NCI-H524 (cell line): ENCODE results near the gene DISC1.
"Not testable (repeated sequence)": the region's sequence is repeated elsewhere in the genome, so short reads cannot be mapped to it uniquely, and the experiment has no call there.

Source experiments
- DNase-seq, 2 experiments: peaks; one replicate each; lab custom pipeline; 2025; lab: John Stamatoyannopoulos, UW

The DISC1 gene

DNA sequence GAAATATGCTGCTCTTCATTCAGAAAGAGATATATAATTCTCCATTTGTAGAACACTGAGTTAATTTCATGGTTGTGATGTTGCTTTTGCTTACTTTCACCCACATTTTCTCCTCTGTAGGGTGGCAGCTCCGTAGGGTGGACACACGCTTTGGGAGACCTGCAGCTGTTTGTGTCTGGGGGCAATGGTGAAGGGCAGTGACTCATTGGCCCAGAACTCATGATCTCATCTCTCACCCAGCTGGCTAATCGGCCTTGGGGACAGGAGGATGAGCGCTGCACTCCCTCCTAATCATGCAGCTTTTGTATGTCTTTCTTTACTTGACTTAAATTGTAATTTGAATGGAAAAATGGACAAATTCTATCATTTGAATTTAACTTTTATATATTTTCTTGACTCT, 9.6 kb downstream of the DISC1 start:
- peak in 1 of 2 experiments; percentile 30 for DNase-seq

DNA sequence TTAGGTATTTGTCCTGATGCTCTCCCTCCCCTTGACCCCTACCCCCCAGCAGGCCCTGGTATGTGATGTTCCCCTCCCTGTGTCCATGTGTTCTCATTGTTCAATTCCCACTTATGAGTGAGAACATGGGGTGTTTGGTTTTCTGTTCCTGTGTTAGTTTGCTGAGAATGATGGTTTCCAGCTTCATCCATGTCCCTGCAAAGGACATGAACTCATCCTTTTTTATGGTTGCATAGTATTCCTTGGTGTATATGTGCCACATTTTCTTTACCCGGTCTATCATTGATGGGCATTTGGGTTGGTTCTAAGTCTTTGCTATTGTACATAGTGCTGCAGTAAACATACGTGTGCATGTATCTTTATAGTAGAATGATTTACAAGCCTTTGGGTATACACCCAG, 10.3 kb downstream of the DISC1 start:
- not testable (repeated sequence) for DNase-seq

DNA sequence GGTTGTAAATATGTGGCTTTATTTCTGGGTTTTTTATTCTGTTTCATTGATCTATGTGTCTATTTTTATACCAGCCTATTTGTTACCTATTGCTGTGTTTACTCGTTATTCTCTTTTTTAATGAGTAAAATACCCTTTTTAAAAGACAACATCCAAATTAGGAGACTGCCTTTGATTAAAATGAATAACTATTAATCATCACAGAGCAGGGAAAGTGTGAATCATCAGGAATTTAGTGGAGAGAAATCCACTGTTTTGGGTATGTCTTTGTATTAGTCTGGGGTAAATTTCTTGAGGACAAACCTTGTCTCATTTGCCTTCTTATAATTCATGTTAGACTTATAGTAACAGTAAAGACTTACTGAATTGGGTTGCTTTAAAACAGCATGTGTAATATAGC, 12.1 kb downstream of the DISC1 start:
- DNase-seq, result no peak

DNA sequence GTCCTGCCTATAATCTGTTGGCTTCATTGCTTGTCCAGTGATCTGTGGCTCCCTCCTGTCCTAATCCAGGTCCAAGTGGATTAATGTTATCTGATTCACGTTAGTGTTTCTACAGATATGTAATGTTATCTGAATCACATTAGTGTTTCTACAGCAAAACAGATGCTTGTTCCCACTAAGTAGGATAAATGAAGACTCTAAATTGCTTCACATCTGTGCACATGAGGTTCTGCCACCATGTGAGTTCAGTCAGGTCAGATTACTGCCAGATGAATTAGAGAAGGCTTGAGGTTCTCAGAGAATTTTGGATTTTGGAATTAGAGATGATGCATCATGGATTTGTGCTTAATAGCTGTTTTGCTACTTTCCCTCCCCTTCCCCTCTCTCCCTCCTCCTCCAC, 13.2 kb downstream of the DISC1 start:
- DNase-seq, result peak; percentile 85 to 97

DNA sequence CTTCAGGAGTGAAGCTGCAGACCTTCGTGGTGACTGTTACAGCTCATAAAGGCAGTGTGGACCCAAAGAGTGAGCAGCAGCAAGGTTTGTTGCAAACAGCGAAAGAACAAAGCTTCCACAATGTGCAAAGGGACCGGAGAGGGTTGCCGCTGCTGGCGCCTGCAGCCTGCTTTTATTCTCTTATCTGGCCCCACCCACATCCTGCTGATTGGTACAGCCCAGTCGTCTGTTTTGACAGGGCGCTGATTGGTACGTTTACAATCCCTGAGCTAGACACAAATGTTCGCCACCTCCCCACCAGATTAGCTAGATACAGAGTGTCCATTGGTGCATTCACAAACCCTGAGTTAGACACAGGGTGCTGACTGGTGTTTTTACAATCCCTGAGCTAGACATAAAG, 14.9 kb downstream of the DISC1 start:
- not testable (repeated sequence) for DNase-seq

DNA sequence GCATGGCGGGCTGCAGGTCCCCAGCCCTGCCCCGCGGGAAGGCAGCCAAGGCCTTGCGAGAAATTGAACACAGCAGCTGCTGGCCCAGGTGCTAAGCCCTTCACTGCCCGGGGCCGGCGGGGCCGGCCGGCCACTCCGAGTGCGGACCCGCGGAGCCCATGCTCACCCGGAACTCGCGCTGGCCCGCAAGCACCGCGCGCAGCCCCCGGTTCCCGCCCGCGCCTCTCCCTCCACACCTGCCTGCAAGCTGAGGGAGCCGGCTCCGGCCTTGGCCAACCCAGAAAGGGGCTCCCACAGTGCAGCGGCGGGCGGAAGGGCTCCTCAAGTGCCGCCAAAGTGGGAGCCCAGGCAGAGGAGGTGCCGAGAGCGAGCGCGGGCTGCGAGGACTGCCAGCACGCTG, 15.5 kb downstream of the DISC1 start:
- not testable (repeated sequence) for DNase-seq

DNA sequence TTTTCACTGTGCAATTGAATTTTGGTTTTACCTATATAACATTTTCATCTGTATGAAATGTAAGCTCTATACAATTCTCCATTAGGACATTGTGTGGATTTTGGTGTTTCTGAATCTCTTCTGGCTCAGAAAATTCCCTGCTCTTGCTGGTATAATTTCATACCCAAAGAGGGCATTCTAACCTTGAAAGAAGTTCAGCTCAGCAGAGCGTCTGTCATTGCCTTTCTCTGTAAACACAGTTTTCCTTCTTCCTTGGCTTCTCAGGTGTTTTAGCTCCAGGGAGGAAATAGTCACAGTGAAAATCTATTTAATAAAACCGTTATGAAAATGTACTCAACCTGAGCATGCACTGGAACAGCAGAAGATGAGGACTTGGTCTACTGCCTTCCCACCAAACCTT, 16.0 kb downstream of the DISC1 start:
- peak in 1 of 2 experiments; percentile 18 for DNase-seq

DNA sequence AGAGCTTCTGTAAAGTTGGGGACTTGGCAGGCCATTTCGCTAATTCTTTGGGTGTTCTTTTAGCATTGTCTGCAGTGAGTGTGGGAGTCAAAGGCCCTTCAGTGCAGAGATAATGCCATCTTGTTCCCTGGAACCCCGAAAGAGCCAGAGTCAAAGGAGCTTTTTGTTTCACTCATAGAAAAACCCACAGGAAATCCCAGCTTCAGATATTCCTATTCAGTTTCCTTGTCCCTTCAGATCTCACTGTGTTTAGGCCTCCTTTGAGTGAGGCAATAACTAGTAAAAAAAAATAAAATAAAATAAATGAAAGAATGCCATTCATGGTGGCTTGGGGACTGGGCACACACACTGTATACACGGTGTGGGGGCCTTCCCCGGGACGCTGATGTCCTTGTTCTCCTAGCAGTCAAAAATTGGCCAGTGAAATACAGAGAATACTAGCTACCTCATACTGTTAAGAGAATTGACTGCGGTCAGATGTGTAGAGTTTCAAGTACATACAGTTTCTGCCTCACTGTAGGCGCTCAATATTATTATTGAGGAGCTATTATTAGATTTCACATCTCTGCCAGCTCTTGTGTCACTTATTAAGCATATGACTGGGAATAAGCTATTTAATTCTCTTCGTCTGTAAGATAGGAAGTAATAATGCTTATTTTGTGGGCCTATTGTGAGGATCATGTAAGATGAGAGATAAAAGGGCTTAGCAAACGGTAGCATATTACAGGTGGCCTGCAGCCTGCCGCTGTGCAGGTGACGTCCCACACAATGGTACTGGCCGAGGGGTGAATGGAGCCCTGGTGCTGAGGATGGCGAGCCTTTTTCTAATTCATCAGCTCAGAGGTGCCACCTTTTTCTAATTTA, 16.7 kb downstream of the DISC1 start:
- DNase-seq, result no peak

DNA sequence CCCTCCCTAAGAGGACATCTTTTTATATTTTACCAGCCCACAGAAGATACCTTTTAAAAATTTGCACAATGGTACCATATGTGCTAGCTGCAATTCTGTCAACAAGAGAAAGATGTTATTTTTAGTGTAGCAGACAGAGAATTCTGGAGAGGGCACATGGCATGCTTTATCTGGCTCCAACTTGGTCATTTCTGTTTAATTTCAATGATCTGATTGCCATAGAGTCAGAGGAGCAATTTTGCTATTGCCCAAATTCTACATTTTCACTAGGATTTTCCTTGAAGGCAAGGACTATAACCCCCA, 17.3 kb downstream of the DISC1 start:
- DNase-seq, result no peak

DNA sequence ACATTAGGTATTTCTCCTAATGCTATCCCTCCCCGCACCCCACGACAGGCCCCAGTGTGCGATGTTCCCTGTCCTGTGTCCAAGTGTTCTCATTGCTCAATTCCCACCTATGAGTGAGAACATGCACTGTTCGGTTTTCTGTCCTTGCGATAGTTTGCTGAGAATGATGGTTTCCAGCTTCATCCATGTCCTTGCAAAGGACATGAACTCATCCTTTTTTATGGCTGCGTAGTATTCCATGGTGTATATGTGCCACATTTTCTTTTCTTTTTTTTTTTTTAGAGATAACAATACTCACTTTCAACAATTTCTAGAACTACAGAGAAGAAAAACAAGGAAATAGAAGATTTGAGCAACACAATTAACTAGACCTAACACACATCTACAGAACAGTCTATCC, 19.0 kb downstream of the DISC1 start:
- DNase-seq, result not testable (repeated sequence)

DNA sequence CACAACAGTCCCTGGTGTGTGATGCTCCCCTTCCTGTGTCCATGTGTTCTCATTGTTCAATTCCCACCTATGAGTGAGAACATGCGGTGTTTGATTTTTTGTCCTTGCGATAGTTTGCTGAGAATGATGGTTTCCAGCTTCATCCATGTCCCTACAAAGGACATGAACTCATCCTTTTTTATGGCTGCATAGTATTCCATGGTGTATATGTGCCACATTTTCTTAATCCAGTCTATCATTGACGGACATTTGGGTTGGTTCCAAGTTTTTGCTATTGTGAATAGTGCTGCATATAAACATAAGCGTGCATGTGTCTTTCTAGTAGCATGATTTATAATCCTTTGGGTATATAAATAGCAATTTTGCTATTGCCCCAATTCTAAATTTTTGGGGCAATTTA, 19.6 kb downstream of the DISC1 start:
- DNase-seq, result not testable (repeated sequence)

DNA sequence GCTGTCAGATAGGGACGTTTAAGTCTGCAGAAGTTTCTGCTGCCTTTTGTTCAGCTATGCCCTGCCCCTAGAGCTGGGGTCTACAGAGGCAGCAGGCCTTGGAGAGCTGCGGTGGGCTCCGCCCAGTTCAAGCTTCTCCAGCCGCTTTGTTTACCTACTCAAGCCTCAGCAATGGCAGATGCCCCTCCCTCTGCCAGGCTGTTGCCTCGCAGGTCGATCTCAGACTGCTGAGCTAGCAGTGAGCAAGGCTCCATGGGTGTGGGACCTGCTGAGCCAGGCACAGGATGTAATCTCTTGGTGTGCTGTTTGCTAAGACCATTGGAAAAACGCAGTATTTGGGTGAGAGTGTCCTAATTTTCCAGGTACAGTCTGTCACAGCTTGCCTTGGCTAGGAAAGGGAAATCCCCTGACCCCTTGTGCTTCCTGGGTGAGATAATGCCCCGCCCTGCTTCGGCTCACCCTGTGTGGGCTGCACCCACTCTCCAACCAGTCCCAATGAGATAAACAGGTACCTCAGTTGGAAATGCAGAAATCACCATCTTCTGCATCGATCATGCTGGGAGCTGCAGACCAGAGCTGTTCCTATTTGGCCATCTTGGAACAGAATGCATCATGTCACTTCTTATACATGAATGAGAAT, 25.2 kb downstream of the DISC1 start:
- DNase-seq, result not testable (repeated sequence)

DNA sequence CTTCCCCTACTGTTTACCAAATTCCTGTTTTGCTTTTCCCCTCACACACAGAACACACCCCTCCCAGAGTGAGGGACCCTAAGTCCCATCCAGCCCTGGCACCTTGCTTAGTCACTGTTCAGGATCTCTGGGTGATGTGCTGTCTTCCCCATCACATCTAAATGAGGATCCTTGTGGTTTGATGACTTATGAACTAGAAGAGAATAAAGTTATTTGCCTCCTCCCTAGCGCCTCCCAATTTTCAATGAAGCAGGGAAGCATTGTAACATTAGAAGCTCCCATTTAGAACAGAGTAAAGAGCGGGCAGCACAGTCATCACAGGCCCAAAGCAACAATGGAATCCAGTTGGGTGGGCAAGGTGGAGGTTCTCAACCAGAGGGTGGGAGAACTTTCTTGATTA, 27.0 kb downstream of the DISC1 start:
- no peak for DNase-seq

DNA sequence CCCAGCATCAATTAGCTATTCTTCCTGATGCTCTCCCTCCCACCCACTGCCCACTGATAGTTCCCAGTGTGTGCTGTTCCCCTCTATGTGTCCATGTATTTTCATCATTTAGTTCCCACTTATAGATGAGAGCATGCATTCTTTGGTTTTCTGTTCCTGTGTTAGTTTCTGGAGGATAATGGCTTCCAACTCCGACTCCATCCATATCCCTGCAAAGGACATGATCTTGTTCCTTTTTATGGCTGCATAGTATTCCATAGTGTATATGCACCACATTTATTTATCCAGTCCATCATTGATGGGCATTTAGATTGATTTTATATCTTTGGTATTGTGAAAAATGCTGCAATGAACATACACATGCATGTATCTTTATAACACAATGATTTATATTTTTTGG, 30.2 kb downstream of the DISC1 start:
- DNase-seq, result no peak

DNA sequence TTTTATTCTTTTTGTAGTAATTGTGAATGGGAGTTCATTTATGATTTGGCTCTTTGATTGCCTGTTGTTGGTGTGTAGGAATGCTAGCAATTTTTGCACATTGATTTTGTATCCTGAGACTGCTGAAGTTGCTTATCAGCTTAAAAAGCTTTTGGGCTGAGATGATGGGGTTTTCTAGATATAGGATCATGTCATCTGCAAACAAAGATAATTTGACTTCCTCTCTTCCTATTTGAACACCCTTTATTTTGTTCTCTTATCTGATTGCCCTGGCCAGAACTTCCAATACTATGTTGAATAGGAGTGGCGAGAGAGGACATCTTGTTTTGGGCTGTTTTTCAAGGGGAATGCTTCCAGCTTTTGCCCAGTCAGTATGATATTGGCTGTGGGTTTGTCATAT, 31.6 kb downstream of the DISC1 start:
- not testable (repeated sequence) for DNase-seq

DNA sequence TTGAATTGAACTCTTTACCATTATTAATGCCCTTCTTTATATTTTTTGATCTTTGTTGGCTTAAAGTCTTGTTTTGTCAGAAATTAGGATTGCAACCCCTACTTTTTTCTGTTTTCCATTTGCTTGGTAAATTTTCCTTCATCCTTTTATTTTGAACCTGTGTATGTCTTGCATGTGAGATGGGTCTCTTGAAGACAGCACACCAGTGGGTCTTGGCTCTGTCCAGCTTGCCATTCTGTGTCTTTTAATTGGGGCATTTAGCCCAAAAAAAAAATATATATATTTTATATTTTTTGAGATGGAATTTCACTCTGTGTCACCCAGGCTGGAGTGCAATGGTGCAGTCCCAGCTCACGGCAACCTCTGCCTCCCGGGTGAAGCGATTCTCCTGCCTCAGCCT, 33.6 kb downstream of the DISC1 start:
- DNase-seq, result no peak

DNA sequence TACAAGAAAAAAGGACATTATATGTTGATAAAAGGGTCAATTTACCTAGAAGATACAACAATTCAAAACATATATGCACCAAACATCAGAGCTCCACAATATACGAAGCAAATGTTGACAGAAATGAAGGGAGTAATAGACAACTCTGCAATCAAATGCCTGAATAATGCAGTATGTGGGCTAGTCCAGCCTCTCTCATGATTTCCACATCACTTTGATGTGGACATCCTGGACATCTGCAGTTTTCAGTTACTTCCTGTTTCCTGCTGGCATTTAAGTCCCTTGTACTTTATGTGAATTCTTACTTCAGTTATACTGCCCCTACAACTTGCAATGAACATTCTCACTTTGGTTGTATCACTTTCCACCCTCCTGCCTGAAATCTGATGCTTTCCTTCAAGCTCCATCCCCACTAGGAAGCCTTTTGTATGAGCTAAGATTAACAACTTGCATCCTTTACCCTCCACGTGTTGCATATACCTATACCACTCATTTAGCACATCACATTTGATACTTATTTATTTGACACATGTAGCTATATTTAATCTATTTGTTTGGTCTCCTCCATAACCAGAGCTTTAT, 36.7 kb downstream of the DISC1 start:
- DNase-seq, result peak; percentile 15 to 58

DNA sequence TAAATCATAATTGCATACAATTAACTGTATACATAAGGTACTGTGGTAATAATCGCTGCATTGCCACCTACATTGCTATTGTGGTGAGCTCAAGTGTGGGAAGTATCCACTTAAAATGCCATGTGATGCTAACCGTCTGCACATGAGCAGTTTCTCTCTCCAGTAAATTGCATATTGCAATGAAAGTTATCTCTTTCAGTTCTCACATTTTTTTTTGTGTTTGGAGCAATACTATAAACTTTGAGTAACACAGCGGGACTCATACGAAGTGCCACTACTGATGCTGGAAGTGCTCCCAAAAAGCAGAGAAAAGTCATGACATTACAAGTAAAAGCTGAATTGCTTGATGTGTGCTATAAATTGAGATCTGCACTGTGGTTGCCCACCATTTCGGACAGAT, 38.5 kb downstream of the DISC1 start:
- peak in 1 of 2 experiments; percentile 45 for DNase-seq

DNA sequence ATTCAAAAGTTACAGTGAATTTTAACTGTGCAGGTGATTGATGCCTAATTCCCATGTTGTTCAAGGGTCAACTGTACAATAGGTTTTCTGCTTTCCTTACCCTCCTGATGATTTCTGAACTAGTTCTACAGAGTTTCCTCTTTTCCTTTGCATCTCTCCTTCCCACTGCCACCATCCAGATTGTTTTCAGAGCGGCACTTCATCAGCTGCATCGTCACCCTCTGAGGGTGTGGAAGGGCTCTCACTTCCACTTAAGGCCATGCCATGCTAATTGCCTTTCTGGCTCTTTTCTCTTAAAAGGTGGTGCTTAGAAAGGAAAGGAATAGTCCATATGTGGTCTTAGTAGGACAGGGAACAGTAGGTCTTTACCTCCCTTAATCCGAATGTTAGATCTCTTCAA, 39.1 kb downstream of the DISC1 start:
- DNase-seq, result peak; percentile 82 to 88

DNA sequence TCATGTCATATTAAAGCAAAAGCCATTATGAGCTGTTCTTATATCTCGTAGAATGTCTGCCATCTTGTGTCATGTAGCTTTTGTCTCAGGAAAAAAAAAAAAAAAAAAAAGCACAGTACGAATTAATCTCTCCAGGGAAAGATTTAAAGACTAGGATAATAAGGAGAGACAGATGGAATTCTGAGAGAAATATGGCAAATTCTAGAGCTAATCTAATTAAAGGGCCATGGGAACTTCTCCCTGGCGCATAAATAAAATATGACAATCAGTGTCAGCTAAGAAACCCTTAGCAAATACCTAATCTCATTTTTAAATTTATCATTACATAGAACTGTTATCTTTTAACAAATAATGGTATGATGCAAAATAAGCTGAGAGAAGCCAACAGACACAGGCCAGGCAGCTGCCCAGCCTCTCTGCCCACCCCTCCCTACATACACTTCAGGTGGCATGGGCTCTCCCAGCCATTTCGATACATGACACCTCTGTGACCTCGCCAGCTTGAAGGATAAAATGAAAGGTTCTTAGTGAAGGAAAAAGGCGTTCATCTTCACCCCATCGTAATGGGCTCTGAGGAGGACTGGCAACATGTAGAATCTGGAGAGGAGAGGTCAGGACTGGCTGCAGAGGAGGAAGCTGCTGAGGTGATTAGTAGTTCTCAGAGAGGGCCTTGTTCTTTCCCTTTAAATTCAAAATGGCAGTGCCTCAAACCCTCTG, 39.8 kb downstream of the DISC1 start:
- peak; percentile 82 to 91 for DNase-seq

DNA sequence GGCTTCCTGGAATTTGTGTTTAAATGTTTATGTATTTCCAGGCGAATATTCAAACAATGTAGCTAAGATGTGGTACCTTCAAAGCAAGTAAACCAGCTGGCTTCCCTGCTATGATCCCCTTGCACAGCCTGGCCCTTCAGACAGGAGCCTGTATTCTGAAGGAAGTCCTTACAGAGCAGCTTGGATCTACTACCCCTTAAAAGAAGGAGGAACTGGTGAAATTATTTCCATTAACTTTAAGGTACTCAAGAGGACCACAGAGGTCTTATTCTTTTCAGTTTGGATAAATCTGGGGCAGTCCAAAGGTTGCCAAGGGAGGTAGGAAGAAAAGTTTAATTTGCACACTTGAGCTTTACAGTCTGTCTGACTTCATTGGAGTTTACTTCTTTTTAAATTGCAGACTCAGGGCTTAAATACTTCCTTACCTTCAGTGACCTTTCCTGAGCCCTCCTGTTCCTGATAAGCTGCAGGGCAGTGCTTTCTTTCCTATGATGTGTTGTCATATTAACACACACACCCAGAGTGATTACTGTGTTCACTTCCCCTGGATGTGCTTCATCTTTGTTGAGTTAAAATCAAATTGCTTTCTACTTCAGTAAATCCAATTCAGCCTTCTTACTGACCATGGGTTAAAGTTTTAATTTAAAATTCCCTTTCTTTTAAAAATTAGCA, 40.5 kb downstream of the DISC1 start:
- no peak for DNase-seq

DNA sequence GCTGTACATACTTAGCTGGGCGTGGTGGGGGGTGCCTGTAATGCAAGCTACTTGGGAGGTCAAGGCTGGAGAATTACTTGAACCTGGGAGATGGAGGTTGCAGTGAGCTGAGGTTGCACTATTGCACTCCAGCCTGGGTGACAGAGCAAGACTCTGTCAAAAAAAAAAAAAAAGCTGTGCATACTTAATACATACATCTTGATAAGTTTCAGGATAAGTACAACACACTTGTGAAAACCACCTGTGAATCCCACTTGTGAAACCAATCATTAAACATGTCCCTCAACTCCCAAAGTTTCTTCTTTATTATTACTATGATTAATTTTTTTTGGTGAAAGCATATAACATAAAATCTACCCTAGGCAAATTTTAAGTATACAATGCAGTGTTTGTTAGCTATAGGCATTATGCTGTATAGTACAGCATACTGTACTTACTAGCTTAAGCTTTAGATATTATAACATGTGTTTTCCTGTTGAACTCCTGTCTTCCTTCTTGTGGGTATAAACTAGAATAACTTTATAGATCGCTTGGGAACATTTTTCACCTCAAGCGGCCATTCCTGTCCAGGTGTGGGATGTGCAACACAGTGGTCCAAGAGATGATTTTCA, 41.4 kb downstream of the DISC1 start:
- no peak for DNase-seq
